Measurements from ENCODE around the gene PPDPF.

The PPDPF gene

DNA sequence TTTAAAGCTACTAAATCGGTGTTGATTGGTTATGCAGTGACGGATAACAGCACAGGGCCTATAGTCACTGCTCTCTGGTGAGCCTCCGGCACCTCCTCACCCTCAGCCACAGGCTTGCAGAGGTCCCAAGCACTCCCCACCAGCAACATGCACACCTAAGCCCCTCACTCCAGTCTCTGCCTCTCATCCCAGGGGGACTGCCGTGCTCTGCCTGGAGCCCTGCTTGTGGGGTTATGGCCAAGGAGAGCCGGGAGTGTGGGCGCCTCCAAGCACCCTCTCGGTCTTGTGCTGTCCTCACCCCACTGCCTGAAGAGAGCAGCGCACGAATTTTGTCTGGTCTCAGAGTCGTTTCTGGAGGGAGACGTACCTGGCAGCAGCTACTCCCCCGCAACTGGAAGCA is 14.8 kb upstream of the PPDPF start:
- no peak for ATAC-seq
- TF ChIP-seq ZFP3 (CRISPR knock-in tag; IDR thresholded peaks at IDR 0.05) (no peak), PPARA (CRISPR knock-in tag; IDR thresholded peaks at IDR 0.05; ENCODE audit: borderline replicate concordance) (no peak), TCF4 (CRISPR knock-in tag; IDR thresholded peaks at IDR 0.05; ENCODE audit: borderline replicate concordance) (no peak), ARNTL (CRISPR knock-in tag; IDR thresholded peaks at IDR 0.05; ENCODE audit: borderline replicate concordance, low read depth) (no peak), ZNF70 (CRISPR knock-in tag; IDR thresholded peaks at IDR 0.05) (no peak), OSR1 (CRISPR knock-in tag; IDR thresholded peaks at IDR 0.05) (no peak)
- TF ChIP-seq, protein P1, sequence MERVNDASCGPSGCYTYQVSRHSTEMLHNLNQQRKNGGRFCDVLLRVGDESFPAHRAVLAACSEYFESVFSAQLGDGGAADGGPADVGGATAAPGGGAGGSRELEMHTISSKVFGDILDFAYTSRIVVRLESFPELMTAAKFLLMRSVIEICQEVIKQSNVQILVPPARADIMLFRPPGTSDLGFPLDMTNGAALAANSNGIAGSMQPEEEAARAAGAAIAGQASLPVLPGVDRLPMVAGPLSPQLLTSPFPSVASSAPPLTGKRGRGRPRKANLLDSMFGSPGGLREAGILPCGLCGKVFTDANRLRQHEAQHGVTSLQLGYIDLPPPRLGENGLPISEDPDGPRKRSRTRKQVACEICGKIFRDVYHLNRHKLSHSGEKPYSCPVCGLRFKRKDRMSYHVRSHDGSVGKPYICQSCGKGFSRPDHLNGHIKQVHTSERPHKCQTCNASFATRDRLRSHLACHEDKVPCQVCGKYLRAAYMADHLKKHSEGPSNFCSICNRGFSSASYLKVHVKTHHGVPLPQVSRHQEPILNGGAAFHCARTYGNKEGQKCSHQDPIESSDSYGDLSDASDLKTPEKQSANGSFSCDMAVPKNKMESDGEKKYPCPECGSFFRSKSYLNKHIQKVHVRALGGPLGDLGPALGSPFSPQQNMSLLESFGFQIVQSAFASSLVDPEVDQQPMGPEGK (CRISPR knock-in tag; IDR thresholded peaks at IDR 0.05; ENCODE audit: borderline replicate concordance): no peak
- TF ChIP-seq, protein P2, sequence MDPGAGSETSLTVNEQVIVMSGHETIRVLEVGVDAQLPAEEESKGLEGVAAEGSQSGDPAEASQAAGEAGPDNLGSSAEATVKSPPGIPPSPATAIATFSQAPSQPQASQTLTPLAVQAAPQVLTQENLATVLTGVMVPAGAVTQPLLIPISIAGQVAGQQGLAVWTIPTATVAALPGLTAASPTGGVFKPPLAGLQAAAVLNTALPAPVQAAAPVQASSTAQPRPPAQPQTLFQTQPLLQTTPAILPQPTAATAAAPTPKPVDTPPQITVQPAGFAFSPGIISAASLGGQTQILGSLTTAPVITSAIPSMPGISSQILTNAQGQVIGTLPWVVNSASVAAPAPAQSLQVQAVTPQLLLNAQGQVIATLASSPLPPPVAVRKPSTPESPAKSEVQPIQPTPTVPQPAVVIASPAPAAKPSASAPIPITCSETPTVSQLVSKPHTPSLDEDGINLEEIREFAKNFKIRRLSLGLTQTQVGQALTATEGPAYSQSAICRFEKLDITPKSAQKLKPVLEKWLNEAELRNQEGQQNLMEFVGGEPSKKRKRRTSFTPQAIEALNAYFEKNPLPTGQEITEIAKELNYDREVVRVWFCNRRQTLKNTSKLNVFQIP (CRISPR knock-in tag; IDR thresholded peaks at IDR 0.05; ENCODE audit: borderline replicate concordance, low read depth): no peak
- TF ChIP-seq, protein P3, sequence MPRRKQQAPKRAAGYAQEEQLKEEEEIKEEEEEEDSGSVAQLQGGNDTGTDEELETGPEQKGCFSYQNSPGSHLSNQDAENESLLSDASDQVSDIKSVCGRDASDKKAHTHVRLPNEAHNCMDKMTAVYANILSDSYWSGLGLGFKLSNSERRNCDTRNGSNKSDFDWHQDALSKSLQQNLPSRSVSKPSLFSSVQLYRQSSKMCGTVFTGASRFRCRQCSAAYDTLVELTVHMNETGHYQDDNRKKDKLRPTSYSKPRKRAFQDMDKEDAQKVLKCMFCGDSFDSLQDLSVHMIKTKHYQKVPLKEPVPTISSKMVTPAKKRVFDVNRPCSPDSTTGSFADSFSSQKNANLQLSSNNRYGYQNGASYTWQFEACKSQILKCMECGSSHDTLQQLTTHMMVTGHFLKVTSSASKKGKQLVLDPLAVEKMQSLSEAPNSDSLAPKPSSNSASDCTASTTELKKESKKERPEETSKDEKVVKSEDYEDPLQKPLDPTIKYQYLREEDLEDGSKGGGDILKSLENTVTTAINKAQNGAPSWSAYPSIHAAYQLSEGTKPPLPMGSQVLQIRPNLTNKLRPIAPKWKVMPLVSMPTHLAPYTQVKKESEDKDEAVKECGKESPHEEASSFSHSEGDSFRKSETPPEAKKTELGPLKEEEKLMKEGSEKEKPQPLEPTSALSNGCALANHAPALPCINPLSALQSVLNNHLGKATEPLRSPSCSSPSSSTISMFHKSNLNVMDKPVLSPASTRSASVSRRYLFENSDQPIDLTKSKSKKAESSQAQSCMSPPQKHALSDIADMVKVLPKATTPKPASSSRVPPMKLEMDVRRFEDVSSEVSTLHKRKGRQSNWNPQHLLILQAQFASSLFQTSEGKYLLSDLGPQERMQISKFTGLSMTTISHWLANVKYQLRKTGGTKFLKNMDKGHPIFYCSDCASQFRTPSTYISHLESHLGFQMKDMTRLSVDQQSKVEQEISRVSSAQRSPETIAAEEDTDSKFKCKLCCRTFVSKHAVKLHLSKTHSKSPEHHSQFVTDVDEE (CRISPR knock-in tag; IDR thresholded peaks at IDR 0.05): no peak

- TF ChIP-seq, protein P2 (CRISPR knock-in tag; IDR thresholded peaks at IDR 0.05; ENCODE audit: borderline replicate concordance, low read depth): no peak
- no peak for TF ChIP-seq ESRRG (CRISPR knock-in tag; IDR thresholded peaks at IDR 0.05)
- TF ChIP-seq GLIS3 (CRISPR knock-in tag; IDR thresholded peaks at IDR 0.05): no peak
- TF ChIP-seq, protein P1 (CRISPR knock-in tag; IDR thresholded peaks at IDR 0.05; ENCODE audit: borderline replicate concordance): no peak
- no peak for TF ChIP-seq ZNF8 (CRISPR knock-in tag; IDR thresholded peaks at IDR 0.05)
- TF ChIP-seq RARB (CRISPR knock-in tag; IDR thresholded peaks at IDR 0.05): no peak
- no peak for ATAC-seq
Observed at GRCh38 chr20:63507083-63507743, 13.4 kb upstream of the PPDPF start.

- TF ChIP-seq ESRRG (CRISPR knock-in tag; IDR thresholded peaks at IDR 0.05) (no peak), ZNF8 (CRISPR knock-in tag; IDR thresholded peaks at IDR 0.05) (no peak), ZC3H10 (CRISPR knock-in tag; IDR thresholded peaks at IDR 0.05) (no peak), RARB (CRISPR knock-in tag; IDR thresholded peaks at IDR 0.05) (no peak), ZNF70 (CRISPR knock-in tag; IDR thresholded peaks at IDR 0.05) (no peak), ISL1 (CRISPR knock-in tag; IDR thresholded peaks at IDR 0.05) (no peak), SNAI2 (CRISPR knock-in tag; IDR thresholded peaks at IDR 0.05) (no peak), PPARA (CRISPR knock-in tag; IDR thresholded peaks at IDR 0.05; ENCODE audit: borderline replicate concordance) (no peak), OSR1 (CRISPR knock-in tag; IDR thresholded peaks at IDR 0.05) (no peak), GLIS3 (CRISPR knock-in tag; IDR thresholded peaks at IDR 0.05) (no peak), ZFP3 (CRISPR knock-in tag; IDR thresholded peaks at IDR 0.05) (no peak), ZFP30 (CRISPR knock-in tag; IDR thresholded peaks at IDR 0.05) (no peak)
- TF ChIP-seq, protein P3 (CRISPR knock-in tag; IDR thresholded peaks at IDR 0.05): no peak
- TF ChIP-seq, protein P4, sequence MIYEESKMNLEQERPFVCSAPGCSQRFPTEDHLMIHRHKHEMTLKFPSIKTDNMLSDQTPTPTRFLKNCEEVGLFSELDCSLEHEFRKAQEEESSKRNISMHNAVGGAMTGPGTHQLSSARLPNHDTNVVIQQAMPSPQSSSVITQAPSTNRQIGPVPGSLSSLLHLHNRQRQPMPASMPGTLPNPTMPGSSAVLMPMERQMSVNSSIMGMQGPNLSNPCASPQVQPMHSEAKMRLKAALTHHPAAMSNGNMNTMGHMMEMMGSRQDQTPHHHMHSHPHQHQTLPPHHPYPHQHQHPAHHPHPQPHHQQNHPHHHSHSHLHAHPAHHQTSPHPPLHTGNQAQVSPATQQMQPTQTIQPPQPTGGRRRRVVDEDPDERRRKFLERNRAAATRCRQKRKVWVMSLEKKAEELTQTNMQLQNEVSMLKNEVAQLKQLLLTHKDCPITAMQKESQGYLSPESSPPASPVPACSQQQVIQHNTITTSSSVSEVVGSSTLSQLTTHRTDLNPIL (CRISPR knock-in tag; IDR thresholded peaks at IDR 0.05; ENCODE audit: low read depth): no peak
- TF ChIP-seq, protein P2 (CRISPR knock-in tag; IDR thresholded peaks at IDR 0.05; ENCODE audit: borderline replicate concordance, low read depth): no peak
- ATAC-seq: no peak
Observed at GRCh38 chr20:63508072-63508768, 12.3 kb upstream of the PPDPF start.
